Effector CD8-positive, alpha-beta T cell (primary cell): ENCODE measurements around the gene MPPED1.

Experiments used
- DNase-seq: peaks from one replicate; lab custom pipeline; 2025; lab: John Stamatoyannopoulos, UW

Gene MPPED1

GRCh38 chr22:43498856-43499253 is 87.0 kb downstream of the MPPED1 start:
- no peak for DNase-seq

- DNase-seq, result no peak
Observed at GRCh38 chr22:43500792-43501785, 89.3 kb downstream of the MPPED1 start.

GRCh38 chr22:43501878-43502277 is 90.1 kb downstream of the MPPED1 start:
- no peak for DNase-seq

GRCh38 chr22:43502306-43502874 is 90.6 kb downstream of the MPPED1 start:
- DNase-seq, result no peak

GRCh38 chr22:43504068-43504467 is 92.3 kb downstream of the MPPED1 start:
- no peak for DNase-seq

- no peak for DNase-seq
Observed at GRCh38 chr22:43504666-43505261, 93.0 kb downstream of the MPPED1 start.

GRCh38 chr22:43505423-43505822 is 93.6 kb downstream of the MPPED1 start:
- no peak for DNase-seq

- no peak for DNase-seq
Observed at GRCh38 chr22:43505896-43506295, 94.1 kb downstream of the MPPED1 start.

- DNase-seq, result no peak
Observed at GRCh38 chr22:43506487-43506886, 94.7 kb downstream of the MPPED1 start.

- DNase-seq, result no peak
Observed at GRCh38 chr22:43507235-43507634, 95.4 kb downstream of the MPPED1 start.

GRCh38 chr22:43508489-43508888 is 96.7 kb downstream of the MPPED1 start:
- DNase-seq, result no peak

- DNase-seq, result no peak
Observed at GRCh38 chr22:43509337-43509736, 97.5 kb downstream of the MPPED1 start.

- DNase-seq, result no peak
Observed at GRCh38 chr22:43510281-43511070, 98.7 kb downstream of the MPPED1 start.

GRCh38 chr22:43511276-43511910 is 99.6 kb downstream of the MPPED1 start:
- no peak for DNase-seq

- DNase-seq, result no peak
Observed at GRCh38 chr22:43512279-43512678, 100.5 kb downstream of the MPPED1 start.

- no peak for DNase-seq
Observed at GRCh38 chr22:43514476-43515157, 102.8 kb downstream of the MPPED1 start.

- DNase-seq, result no peak
Observed at GRCh38 chr22:43515411-43515810, 103.6 kb downstream of the MPPED1 start.

- no peak for DNase-seq
Observed at GRCh38 chr22:43515902-43516301, 104.1 kb downstream of the MPPED1 start.

- DNase-seq, result no peak
Observed at GRCh38 chr22:43516386-43516785, 104.6 kb downstream of the MPPED1 start.

GRCh38 chr22:43516996-43517635 is 105.3 kb downstream of the MPPED1 start:
- DNase-seq, result no peak
